Stimulated activated CD4-positive, alpha-beta T cell treated with anti-CD3 and anti-CD28 coated beads, Interleukin-15, amount 100 ng/mL, for 1 hour (primary cell): ENCODE results near the gene MEPCE.
A peak's percentile ranks its signal among the peaks of the same experiment; 100 is the strongest.
"Not testable (repeated sequence)": the region's sequence is repeated elsewhere in the genome, so short reads cannot be mapped to it uniquely, and the experiment has no call there.

Experiments used
- DNase-seq, 2 donors: peaks; one replicate each; pipeline ENCODE4 v3.0.0-alpha.2; 2020; ENCODE audit warnings: low read depth in 1 of 2, low spot score in 1 of 2

The MEPCE gene

DNA sequence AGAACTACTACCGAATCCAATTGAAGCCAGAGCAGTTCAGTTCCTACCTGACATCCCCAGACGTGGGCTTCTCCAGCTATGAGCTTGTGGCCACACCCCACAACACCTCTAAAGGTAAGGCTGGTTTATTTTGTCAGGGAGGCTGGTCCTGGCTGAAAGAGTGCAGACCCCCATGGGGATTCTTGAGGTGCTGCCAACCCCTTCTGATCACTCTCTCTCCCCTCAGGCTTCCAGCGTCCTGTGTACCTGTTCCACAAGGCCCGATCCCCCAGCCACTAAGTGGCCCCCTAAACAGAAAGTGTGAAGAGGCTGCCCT lies 3.6 kb downstream of the MEPCE start:
- DNase-seq = no peak

DNA sequence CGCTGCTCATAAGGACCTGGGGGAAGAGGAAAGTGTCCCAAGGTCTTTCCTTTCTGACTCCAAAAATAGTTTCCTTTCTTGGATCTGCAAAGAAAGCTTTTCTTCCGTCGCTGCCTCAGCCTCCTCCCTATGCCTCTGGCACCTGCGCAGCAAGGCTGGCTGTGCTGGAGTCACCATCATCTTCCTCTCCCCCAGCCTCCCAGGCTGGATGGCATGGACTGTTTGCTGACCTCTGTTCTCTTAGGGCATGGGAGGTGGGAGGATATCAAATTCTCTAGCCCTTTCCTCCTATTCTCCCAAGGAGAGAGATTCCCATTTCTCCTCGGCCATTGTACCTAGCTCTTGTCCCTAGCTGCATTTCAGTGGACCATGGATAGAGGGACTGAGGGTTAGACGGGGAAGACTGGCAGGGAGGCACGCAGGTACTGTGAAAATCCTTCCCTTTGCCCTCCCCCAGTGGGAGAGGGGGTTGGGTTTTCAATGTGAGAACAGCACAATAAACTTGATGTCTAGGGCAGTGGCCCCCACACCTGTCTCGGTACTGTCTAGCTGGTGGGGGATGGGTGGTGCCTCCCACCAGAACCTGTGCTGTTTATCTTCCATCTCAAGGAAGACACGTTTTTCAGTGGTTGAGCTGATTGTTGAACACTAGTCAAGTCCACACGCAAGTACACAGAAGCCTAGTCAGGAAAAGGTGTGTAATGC lies 4.1 kb downstream of the MEPCE start:
- no peak for DNase-seq

DNA sequence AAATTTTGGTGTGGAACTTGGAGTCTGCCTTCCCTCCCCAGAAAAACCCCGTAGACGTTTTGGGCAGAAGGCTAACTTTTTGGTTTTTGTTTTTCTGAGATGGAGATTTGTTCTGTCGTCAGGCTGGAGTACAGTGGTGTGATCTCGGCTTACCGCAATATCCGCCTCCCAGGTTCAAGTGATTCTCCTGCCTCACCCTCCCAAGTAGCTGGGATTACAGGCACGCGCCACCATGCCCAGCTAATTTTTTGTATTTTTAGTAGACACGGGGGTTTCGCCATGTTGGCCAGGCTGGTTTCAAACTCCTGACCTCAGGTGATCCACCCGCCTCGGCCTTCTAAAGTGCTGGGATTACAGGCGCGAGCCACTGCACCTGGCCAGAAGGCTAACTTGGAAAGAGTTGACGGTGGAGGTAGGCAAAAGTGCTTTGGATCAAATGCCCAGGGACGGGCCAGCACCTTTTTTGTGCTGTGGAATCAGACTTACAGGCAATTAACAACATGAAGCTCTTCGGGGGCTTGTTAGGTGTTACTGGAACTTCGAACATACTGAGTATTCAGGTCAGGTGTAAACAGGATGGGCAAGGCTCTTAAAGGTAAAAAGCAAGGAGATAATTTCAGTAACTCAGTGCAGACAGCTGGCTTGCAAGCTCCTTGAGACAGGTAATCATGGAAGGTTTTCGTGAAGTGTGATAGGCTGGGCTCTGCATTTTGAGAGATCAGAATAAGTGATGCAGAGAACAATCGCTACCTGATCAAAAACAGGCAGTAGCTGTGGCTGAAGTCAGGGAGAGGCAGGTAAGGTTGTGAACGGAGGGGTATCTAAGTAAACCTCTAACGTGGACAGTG lies 4.9 kb downstream of the MEPCE start:
- no peak for DNase-seq

DNA sequence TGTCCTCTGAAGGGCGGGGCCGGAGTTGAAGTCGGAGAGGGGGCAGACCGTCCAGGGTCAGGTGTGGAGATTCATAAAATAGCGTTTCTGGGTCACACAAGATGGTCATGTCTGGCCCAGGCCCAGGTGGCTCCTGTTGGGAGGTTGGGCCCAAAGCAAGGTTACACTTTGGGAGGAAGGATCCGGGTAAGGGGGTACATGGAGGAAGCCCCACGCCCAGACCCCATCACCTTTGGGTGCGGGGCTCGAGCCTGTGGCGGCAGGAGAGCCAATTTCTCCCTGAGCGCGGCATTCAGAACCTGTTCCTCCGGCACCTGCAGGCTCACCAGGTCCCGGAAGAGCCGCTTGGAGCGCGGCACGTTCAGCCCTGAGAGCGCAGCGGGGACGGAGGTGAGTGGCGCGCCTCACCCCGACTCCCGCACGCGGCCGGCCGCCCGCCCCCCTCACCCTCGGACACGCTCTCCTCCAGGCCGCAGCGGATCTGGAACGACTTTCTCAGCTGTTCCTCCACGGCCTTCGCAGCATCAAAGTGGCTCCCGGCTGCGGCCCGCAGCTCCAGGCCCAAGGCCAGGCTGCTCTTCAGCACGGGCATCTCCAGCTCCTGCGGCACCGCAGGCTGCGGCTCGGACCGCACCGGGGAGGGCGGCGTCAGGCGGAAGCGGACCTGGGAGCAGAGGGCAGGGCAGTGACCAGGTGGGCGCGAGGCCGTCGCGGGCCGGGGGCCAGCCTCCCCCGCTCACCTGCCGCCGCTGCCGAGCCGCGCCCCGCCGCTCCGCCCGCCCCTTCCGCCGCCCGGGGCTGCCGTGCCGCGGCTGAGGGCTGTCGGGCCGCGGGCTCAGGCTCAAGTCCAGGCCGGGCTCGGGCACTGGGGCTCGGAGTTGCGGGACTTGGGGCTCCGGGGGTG lies 6.0 kb downstream of the MEPCE start:
- DNase-seq = peak; percentile 31 to 38

DNA sequence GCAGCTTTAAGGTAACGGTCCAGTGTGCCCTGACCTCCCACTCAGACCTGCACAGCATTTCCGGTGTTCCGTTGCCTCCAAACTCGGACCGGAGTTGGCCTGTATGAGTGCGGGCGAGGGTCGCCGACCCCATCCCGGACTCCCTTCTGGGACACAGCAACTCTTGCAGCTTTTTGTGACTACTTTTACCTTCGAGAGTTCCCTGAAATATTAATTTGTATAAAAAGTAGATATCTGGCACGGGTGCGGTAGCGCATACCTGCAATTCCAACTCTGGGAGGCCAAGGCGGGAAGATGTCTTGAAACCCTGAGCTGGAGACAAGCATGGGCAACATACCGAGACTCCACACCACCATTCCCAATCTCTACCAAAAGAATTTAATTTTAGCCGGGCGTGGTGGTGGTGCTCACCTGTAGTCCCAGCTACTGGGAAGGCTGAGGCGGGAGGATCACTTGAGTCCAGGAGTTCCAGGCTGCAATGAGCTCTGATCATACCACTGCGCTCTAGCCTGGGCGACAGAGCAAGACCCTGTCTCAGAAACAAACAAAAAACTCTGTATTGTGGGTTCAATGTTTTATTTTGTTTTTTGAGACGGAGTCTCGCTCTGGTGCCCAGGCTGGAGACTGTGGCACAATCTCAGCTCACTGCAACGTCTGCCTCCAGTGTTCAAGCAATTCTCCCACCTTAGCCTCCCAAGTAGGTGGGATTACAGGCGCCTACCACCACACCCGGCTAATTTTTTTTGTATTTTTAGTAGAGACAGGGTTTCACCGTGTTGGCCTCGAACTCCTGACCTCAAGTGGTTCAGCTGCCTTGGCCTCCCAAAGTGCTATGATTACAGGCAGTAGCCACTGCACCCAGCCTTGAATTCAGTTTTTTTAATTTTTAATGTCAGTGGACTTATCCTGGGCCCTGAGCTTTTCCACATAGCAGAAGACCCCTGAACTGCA lies 7.8 kb downstream of the MEPCE start:
- DNase-seq = no peak

DNA sequence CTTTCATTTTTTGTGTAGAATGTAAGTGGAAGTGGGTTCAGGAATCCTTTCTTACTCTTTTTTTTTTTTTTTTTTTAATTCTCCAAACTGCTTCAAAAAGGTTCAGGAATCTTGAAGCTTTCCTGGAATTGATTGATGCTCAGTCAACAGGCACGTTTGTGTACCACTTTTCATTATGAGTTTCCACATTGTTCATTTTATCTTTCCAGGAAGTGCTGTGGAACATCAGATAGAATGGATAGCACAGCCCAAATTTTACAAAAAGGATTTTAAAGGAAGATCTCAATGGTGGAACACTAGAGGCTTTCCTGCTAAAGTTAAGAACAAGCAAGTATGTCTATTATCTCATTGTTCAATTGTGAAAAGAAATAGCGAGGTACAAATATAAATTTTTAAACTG lies 8.5 kb downstream of the MEPCE start:
- DNase-seq = no peak

DNA sequence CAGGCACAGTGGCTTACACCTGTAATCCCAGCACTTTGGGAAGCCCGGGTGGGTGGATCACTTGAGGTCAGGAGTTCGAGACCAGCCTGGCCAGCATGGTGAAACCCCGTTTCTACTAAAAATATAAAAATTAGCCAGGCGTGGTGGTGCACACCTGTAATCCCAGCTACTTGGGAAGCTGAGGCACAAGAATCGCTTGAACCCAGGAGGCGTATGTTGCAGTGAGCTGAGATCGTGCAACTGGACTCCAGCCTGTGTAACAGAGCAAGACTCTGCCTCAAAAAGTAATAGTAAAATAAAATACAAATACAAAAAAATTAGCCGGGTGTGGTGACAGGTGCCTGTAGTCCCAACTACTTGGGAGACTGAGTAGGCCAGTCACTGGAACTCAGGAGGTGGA lies 9.1 kb downstream of the MEPCE start:
- not testable (repeated sequence) for DNase-seq

DNA sequence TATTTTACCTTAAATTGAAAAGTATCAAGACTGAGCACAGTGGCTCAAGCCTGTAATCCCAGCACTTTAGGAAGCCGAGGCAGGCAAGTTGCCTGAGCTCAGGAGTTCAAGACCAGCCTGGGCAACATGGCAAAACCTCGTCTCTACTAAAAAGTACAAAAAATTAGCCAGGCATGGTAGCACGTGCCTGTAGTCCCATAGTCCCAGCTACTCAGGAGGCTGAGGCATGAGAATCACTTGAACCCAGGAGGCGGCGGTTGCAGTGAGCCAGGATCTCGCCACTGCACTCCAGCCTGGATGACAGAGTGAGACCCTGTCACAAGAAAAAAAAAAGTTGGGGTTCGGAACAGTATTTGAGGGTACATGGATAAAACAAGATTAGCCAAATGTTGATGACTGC lies 9.6 kb downstream of the MEPCE start:
- DNase-seq = not testable (repeated sequence)

DNA sequence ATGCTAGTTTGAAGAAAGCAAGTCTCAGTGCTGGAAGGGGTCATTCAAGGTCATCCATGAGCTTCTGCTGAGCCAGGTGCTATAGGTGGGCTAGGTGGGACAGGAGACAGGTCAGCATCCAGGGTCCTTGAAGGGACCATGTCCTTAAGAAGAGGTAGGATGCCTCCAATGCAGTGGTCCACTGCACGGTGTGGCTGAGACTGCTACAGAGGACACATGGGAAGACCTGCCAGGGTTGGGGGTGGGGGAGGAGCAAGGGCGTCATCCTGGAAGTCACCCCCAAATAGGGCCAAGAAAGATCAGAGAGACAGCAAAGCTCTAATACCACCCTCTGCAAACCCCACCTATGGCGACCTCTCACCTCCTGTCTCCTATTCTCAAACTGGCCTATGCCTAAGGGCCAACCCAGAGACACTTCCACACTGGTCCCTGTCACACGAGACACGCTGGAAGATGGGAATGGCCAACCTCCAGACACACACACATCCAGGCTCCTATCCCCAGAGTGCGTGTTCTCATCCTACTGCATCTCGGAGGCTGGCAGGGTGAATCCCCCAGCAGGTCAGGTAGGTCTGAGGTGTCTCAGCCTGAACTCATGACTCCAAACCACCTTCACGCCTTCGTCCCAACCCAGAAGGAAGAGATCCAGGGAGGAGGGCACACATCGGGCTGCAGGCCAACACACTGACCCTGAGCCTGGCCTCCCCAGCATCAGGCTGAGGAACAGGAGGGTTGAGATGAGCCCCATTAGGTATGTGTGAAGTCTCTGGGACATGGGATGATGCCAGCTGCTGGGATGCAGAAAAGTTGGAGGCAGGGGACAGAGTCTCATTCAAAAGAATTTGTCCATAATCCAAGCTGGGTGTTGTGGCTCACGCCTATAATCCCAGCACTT lies 12.3 kb downstream of the MEPCE start:
- DNase-seq = no peak

DNA sequence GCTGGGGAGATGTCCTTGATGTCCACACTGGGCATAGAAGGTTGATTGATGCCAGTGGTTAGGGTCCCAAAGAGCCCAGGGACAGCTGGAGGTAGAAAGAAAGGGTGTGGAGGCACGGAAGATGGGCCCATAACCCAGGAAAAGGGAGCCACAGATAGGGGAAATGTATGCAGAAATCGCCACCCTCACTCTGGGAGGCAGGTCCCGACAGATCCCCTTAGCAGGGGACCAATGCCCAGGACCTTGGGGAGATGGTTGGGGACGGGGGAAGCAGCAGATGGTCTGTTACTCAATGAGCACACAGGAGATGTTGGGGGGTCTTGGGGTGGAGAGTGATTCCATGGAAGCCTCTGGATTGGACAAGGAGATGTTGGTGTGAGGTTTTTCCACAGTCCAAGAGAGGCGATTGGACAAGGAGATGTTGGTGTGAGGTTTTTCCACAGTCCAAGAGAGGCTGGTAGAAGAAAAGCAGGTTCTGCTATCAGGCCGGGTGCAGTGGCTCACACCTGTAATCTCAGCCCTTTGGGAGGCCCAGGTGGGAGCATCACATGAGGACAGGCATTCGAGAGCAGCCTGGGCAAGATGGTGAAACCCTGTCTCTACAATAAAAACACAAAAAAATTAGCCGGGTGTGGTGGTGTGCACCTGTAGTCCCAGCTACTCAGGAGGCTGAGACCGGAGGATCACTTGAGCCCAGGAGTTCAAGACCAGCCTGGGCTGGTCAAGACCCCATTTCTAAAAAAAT lies 13.6 kb downstream of the MEPCE start:
- no peak for DNase-seq

DNA sequence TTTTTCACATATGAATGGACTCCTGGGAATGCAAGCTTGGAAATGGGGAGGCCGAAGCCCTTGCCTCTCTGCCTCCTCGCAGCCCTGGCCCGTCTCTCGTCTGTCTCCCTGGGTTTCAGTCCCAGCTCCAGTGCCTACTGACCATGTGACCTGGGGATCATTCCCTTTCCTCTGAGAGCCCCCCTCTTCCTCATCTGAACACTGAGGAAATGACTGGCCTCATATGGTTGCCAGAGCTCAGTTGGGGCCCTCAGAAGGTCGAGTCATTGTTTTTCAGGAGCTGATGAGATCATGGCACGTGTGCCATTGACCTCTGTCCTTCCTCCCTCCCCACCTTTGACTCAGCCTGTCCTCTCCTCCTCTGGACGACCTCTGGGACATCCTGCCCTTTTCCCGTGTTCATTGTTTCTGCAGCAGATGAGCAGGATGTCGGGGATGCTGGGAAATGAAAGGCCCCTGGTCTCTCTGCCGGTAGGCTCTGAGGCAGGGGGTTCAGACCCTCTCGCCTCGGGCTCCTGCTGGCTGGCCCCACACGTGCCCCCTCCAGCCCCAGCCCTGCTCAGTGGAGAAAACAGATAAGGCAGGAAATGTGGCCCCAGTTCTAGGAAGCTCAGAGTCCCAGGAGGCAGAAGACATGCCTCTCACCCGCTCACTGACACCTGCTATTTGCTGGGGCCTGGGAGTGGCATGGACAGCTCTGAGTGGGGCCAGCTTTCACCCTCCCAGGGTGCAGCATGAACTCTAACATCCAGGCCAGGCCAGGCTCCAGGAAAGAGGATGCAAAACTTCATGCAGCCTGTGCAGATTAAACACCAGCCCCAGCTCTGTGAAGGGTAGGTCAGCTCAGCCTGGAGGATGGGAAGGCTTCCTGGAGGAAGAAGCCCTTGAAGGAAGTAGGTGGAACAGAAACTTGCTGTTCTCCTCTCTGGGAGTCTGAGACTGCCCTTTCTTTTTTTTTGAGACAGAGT lies 15.0 kb downstream of the MEPCE start:
- DNase-seq = no peak

DNA sequence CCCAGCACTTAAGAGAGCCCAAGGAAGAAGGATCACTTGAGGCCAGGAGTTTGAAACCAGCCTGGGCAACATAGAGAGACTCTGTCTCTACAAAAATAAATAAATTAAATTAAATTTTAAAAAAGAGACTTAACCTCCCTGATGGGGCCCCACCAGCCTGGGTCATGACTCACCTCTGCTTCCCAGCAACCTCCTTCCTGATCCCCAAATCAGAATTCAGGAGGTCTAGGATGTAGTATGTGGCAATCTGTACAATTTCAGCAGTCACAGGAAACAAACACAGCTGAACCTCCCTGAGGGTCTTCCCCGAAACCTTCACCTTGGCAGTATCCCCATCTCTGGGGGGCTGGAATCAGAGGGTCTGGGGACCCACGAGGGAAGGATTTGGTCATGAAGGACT lies 16.4 kb downstream of the MEPCE start:
- DNase-seq = no peak

DNA sequence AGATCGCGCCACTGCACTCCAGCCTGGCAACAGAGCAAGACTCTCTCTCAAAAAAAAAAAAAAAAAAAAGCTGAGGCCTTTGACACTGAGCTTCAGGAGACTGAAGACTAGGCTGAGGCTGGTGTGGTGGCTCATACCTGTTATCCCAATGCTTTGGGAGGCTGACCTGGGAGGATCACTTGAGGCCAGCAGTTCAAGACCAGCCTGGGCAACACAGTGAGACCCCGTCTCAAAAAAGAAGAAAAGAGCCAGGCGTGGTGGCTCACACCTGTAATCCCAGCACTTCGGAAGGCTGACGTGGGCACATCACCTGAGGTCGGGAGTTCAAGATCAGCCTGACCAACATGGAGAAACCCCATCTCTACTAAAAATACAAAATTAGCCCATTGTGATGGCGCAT lies 17.7 kb downstream of the MEPCE start:
- not testable (repeated sequence) for DNase-seq

DNA sequence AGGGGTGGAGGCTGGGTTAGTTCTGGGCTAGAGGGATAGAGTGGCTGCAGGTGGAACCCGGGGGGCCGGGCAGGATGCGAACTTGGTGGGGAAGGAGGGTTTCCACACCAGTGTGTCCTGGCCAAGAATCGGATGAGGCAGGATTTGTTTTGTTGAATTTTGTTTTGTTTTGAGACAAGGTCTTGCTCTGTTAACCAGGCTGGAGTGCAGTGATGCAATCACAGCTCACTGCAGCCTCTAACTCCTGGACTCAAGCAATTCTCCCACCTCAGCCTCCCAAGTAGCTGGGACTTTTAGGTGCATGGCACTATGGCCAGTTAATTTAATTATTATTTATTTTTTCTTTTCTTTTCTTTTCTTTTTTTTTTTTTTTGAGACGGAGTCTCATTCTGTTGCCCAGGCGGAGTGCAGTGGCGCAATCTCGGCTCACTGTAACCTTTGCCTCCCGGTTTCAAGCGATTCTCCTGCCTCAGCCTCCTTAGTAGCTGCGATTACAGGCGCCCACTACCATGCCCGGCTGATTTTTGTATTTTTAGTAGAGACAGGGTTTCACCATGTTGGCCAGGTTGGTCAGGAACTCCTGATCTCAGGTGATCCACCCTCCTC lies 19.7 kb downstream of the MEPCE start:
- DNase-seq = no peak

DNA sequence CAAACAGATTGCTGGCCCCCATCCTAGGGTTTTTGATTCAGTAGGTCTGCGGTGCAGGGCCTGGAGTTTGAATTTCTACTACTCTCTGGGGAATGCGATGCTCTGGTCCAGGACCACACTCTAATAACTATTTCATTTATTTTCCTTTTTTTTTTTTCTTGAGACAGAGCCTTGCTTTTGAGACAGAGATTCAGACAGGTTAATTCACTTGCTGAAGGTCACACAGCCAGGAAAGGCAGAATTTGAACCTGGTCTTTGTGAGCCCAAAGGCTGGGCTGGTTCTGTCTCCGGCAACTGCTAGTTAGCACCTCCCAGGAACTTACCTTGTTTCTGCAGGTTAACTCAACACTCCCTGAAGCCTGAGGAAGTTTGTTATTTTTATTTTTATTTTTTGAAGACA lies 22.9 kb downstream of the MEPCE start:
- no peak for DNase-seq

DNA sequence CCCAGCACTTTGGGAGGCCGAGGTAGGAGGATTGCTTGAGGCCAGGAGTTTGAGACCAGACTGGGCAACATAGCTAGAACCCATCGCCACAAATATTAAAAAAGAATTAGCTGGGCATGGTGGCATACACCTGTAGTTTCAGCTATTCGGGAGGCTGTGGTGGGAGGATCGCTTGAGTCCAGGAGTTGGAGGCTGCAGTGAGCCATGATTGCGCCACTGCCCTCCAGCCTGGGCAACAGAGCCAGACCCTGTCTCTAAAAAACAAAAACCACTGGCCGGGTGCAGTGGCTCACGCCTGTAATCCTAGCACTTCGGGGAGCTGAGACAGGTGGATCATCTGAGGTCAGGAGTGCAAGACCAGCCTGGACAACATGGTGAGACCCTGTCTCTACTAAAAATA lies 24.2 kb downstream of the MEPCE start:
- not testable (repeated sequence) for DNase-seq

DNA sequence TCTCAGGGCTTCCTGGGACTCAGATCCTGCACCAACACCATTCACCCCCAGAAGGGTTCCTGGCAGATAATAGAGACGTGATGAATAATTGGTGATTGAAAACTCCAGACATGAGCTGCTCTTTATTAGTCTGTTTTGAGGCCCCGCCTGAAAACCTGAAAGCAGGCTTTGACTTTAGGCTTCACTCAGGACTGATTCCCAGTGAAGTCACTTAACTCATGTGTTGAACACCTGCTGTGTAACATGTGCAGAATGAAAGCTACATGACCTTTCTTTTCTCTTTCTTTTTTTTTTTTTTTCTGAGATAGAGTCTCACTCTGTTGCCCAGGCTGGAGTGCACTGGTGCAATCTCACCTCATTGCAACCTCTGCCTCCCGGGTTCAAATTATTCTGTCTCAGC lies 25.6 kb downstream of the MEPCE start:
- no peak for DNase-seq
